Spleen (tissue), 7 donors: ENCODE results near the gene SPRED3.

Experiments used
- POLR2A ChIP-seq, 3 donors: fragments of 450-650 bp; IDR thresholded peaks; one replicate each; pipeline ENCODE4 v1.5.1; 2017; ENCODE audit warnings: antibody characterized with exemption in 3 of 3, mild to moderate bottlenecking in 1 of 3
- TF ChIP-seq, protein P1 (sequence below), 11 experiments: fragments of 200-600 bp in 7 of 11; fragments of 450-650 bp in 4 of 11; sonication (generic) in 4 of 11; IDR thresholded peaks in 8 of 11; conservative IDR thresholded peaks in 3 of 11; 1 replicate in 7 of 11; 2 replicates in 4 of 11; pipeline versions ENCODE4 v1.4.0 to v1.8.0; 2016 to 2021; ENCODE audit warnings: antibody characterized with exemption in 11 of 11, inconsistent platforms in 4 of 11, mild to moderate bottlenecking in 1 of 11
- donor health status: DM: no; HTN: no; CAD: no; lungs with moderate emphysema.
- donor health status: DM: no; HTN: no; CAD: no.
- donor health status: DM: no; HTN: no; CAD: no.

DNA sequence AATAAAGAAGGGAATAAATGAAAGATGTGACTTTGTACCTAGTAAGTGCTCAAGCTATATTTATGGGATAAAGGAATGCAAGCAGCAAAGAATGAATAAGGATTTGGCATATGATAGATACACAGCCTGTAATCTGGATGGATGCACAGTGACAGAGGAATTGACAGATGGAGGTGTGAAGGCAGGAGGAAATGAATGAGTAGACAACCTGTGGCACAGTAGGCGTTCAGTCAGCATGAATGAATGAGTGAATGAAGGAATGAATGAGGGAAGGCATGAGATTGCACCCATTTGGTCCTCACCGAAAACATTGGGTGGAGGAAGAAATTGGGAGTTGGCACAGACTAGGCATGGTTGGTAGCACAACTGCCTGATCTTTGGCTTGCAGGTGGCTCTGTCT is 18.9 kb upstream of the SPRED3 start:
- TF ChIP-seq, protein P1, sequence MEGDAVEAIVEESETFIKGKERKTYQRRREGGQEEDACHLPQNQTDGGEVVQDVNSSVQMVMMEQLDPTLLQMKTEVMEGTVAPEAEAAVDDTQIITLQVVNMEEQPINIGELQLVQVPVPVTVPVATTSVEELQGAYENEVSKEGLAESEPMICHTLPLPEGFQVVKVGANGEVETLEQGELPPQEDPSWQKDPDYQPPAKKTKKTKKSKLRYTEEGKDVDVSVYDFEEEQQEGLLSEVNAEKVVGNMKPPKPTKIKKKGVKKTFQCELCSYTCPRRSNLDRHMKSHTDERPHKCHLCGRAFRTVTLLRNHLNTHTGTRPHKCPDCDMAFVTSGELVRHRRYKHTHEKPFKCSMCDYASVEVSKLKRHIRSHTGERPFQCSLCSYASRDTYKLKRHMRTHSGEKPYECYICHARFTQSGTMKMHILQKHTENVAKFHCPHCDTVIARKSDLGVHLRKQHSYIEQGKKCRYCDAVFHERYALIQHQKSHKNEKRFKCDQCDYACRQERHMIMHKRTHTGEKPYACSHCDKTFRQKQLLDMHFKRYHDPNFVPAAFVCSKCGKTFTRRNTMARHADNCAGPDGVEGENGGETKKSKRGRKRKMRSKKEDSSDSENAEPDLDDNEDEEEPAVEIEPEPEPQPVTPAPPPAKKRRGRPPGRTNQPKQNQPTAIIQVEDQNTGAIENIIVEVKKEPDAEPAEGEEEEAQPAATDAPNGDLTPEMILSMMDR (IDR thresholded peaks at IDR 0.05 in 8 of 11, conservative IDR thresholded peaks at IDR 0.05 in 3 of 11) = no peak
- no peak for TF ChIP-seq POLR2A (IDR thresholded peaks at IDR 0.05)
